Sigmoid colon (tissue), 7 donors: Measurements from ENCODE around the gene UBA52. TPM values are rescaled to one million over a fixed set of nuclear protein-coding genes. Genes with fewer than 3 reads are reported as not detected.

Experiments used
- DNase-seq: peaks from one replicate; pipeline ENCODE4 v3.0.0-alpha.2; 2019
- H3K27ac ChIP-seq, 4 donors: fragments of 200-600 bp; sonication (generic); one replicate each; pipeline ENCODE4 v1.5.1; 2016 to 2019; ENCODE audit warnings: mild to moderate bottlenecking in 1 of 4
- H3K27me3 ChIP-seq, 3 donors: fragments of 200-600 bp; sonication (generic); one replicate each; pipeline ENCODE4 v1.5.1; 2019; ENCODE audit warnings: mild to moderate bottlenecking in 1 of 3
- H3K36me3 ChIP-seq, 4 donors: fragments of 200-600 bp; sonication (generic); one replicate each; pipeline ENCODE4 v1.5.1; 2016 to 2019
- H3K4me1 ChIP-seq, 4 donors: fragments of 200-600 bp; sonication (generic); one replicate each; pipeline ENCODE4 v1.5.1; 2017 to 2019
- H3K4me3 ChIP-seq, 4 donors: fragments of 200-600 bp; sonication (generic); one replicate each; pipeline ENCODE4 v1.5.1; 2017 to 2019; ENCODE audit warnings: mild to moderate bottlenecking in 2 of 4, moderate library complexity in 1 of 4
- H3K9me3 ChIP-seq, 4 donors: fragments of 200-600 bp in 3 of 4; sonication (generic) in 3 of 4; one replicate each; pipeline versions ENCODE4 v1.5.1 to v1.6.1; 2013 to 2019
- EP300 ChIP-seq, 4 donors: sonication (generic); formaldehyde crosslinking; IDR thresholded peaks; one replicate each; pipeline ENCODE4 v1.6.1; 2017; ENCODE audit warnings: antibody characterized with exemption in 4 of 4
- POLR2A ChIP-seq, 2 donors: fragments of 450-650 bp; IDR thresholded peaks; one replicate each; pipeline ENCODE4 v1.6.1; 2016; ENCODE audit warnings: antibody characterized with exemption in 2 of 2, mild to moderate bottlenecking in 2 of 2, moderate library complexity in 2 of 2
- POLR2AphosphoS5 ChIP-seq, 4 donors: sonication (generic); formaldehyde crosslinking; IDR thresholded peaks; one replicate each; pipeline ENCODE4 v1.6.1; 2017; ENCODE audit warnings: antibody characterized with exemption in 4 of 4
- WGBS, 2 donors: extraction: QIAGEN DNeasy Blood & Tissue Kit; methylation state at CpG; one replicate each; pipeline ENCODE4 v1.1.7; 2013; 5-methylcytosine and 5-hydroxymethylcytosine counted together
- intact Hi-C: fragments of 100-400 bp; cut with DNase I; formaldehyde crosslinking; loops from one replicate; pipeline ENCODE4 v1.15.1; 2023
- polyA plus RNA-seq, 3 donors: library from polyadenylated mRNA; stranded (reverse); fragments of 200-250 nt; gene quantifications; one replicate each; pipeline ENCODE4 v1.2.3, GENCODE V29; 2013
- total RNA-seq, 4 donors: library from RNA; depleted of rRNA; stranded (reverse); fragments of >200 nt; gene quantifications; one replicate each; pipeline ENCODE4 v1.1.0, GENCODE V29; 2016
- TF ChIP-seq, protein P1 (sequence below), 4 experiments: fragments of 450-650 bp in 3 of 4; fragments of 200-600 bp in 1 of 4; IDR thresholded peaks; one replicate each; pipeline ENCODE4 v1.5.1; 2016 to 2019; ENCODE audit warnings: antibody characterized with exemption in 4 of 4, mild to moderate bottlenecking in 3 of 4, moderate library complexity in 2 of 4
- donor health status: healthy with polysubstance abuse.
- donor health status: Bipolar disorder and iron deficiency.
- donor health status: healthy.

UBA52 gene
- total and polyA plus RNA-seq, 7 donors: 450 to 1,720 (median 1,029) TPM

DNA sequence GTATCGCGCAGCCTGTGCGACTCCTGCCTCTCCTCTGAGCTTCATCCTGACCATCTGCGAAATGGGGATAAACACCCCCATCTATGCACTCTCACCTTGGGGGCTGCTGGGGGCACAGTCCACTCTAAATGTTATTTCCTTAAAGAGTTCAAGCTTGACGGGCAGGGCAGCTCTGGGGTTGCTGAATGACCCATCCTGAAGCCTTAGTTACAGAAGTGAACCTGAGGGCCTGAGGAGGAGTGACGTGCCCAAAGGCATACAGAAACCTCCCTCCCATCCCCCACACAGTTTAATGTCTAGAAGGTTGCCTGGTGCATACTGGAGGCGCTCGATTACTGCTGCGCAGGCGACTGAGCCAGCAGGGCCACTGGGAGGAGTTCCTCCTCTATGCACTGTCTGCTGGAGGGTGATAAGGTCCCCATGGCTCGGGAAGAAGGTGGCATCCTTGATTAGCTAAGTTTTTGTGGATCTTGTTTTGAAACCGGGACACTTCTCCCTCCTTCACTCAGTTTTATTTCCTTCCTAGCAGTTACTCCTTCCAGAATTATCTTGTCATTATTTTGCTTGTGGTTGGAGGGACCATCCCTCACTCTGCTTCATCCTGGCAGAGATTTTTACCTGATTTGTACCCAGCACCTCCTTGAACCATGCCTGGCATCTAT lies 27.7 kb upstream of the UBA52 start:
- Histone ChIP-seq H3K4me3 (peak overlapping the region; percentile 29 to 98 (median 88)), H3K27ac (peak overlapping the region; percentile 92 to 99 (median 94)), H3K36me3 (peaks cover 9 to 28% (median 14%) of the 10 kb centered on the region in 4 donors), H3K27me3 (no peaks in the 10 kb centered on the region), H3K9me3 (no peaks in the 10 kb centered on the region), H3K4me1 (peaks cover 0 to 18% (median 13%) of the 10 kb centered on the region in 4 donors)
- peak; percentile 78 for DNase-seq
- intact Hi-C loops: loop anchor here (2.0 kb wide), 1 partner anchor 21 kb away; the partner anchor contains the start of gene ELL
- TF ChIP-seq EP300 (IDR thresholded peaks at IDR 0.05) (no peak), POLR2AphosphoS5 (IDR thresholded peaks at IDR 0.05) (peak in 1 of 4 donors; percentile 10)
- WGBS, 2 donors: 2 to 4% methylated on average over 12 of the region's 12 CpGs

DNA sequence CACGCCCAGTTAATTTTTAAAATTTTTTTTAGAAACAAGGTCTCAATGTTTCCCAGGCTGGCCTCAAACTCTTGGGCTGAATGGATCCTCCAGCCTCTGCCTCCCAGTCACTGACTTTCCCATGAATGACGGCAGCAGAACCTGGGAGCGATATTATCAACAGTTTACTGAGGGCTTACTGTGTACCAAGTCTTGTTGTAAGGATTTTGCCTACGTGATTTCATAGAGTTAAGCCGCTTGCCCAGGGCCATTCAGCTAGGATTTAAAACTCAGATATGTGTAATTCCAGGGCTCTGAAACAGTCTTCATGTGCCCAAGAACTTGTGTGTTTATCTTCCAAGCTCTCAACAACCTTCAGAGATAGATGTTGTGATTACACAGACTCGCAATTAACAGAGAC lies 20.0 kb upstream of the UBA52 start:
- WGBS, 2 donors: 36 to 72% methylated on average over 6 of the region's 6 CpGs
- TF ChIP-seq POLR2AphosphoS5 (IDR thresholded peaks at IDR 0.05) (no peak), POLR2A (IDR thresholded peaks at IDR 0.05) (no peak), EP300 (IDR thresholded peaks at IDR 0.05) (no peak)
- TF ChIP-seq, protein P1, sequence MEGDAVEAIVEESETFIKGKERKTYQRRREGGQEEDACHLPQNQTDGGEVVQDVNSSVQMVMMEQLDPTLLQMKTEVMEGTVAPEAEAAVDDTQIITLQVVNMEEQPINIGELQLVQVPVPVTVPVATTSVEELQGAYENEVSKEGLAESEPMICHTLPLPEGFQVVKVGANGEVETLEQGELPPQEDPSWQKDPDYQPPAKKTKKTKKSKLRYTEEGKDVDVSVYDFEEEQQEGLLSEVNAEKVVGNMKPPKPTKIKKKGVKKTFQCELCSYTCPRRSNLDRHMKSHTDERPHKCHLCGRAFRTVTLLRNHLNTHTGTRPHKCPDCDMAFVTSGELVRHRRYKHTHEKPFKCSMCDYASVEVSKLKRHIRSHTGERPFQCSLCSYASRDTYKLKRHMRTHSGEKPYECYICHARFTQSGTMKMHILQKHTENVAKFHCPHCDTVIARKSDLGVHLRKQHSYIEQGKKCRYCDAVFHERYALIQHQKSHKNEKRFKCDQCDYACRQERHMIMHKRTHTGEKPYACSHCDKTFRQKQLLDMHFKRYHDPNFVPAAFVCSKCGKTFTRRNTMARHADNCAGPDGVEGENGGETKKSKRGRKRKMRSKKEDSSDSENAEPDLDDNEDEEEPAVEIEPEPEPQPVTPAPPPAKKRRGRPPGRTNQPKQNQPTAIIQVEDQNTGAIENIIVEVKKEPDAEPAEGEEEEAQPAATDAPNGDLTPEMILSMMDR (IDR thresholded peaks at IDR 0.05): no peak
- Histone ChIP-seq H3K4me1 (no peaks in the 10 kb centered on the region), H3K36me3 (no peaks in the 10 kb centered on the region), H3K27ac (no peak overlapping the region), H3K27me3 (no peaks in the 10 kb centered on the region), H3K9me3 (no peaks in the 10 kb centered on the region), H3K4me3 (no peak overlapping the region)
- intact Hi-C loops: no loop called here
- DNase-seq: no peak

DNA sequence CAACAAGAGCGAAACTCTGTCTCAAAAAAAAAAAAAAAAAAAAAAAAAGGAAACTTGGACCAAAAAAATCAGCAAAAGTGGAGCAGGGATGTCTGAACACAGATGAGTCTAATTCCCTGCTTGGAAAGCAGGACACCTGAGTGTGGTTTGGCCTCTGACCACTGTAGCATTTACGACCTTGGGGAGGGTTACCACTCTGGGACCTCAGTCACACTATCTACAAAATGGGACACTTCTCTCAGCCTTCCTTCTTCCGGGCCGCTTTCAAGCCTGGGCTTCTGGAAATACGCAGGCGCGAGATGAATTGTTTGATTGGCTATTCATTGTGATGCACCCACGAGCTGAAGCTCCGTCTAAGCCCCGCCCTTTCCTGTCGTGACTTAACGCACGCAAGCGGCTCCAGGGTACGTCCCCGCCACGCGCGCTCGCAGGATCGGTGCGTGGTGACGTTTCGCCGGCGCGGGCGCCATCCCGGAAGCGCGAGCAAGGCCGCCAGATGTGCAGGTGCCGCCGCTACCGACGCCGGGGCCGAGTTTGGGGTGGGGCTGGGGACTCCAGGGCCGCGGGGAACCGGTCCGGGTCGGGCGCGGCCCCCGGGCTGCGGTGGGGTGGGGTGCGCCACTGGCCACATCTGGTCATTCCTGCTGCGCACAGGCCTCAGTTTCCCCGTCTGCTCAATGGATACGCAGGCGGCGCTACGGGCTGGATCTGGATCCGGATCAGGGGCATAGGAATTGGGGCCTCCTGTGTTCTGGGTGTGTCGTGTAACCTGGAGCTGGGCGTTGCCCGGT lies 14.1 kb upstream of the UBA52 start, which contains the start of gene KXD1:
KXD1 (plus strand) TSS at position 460 of the 791 bp plus-strand sequence. CDS start 4,187 bp downstream, outside the sequence.
- Histone ChIP-seq H3K9me3 (no peaks in the 10 kb centered on the region), H3K4me3 (peak within 1 kb of the TSS; percentile 56 to 95 (median 77)), H3K27me3 (no peaks in the 10 kb centered on the region), H3K27ac (peak within 1 kb of the TSS; percentile 86 to 98 (median 92)), H3K4me1 (peaks cover 0 to 16% (median 7%) of the 10 kb centered on the region in 4 donors), H3K36me3 (peaks cover 0 to 12% (median 4%) of the 10 kb centered on the region in 4 donors)
- intact Hi-C loops: loop anchor here (1.0 kb wide), 1 partner anchor 35 kb away; the partner anchor contains the start of gene ELL
- DNase-seq: peak; percentile 99
- WGBS, 2 donors: 0 to 1% methylated on average over 58 of the region's 58 CpGs
- TF ChIP-seq POLR2A (IDR thresholded peaks at IDR 0.05) (peak; percentile 61 to 71), EP300 (IDR thresholded peaks at IDR 0.05) (peak in 2 of 4 donors; percentile 18 to 87), POLR2AphosphoS5 (IDR thresholded peaks at IDR 0.05) (peak; percentile 95 to 97 (median 96))
- TF ChIP-seq, protein P1 (IDR thresholded peaks at IDR 0.05): no peak

DNA sequence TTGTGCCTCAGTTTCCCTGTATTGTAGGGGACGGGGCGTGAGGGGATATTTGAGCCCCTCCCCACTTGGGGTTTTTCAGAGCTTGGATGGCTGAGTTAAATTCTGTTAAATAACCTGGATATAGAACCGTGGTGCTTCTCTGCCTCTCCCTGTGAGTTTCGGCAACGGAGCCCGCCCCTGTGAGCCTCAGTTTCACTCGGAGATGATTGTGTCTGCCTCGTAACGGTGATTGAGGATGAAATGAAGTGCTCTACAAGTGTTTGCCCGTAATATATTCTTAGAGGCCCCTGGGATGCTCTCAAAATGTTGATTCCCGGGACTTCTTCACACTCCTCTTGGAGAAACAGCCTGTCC lies 13.5 kb upstream of the UBA52 start:
- TF ChIP-seq, protein P1 (IDR thresholded peaks at IDR 0.05): no peak
- TF ChIP-seq POLR2A (IDR thresholded peaks at IDR 0.05) (no peak), EP300 (IDR thresholded peaks at IDR 0.05) (no peak), POLR2AphosphoS5 (IDR thresholded peaks at IDR 0.05) (no peak)
- peak overlapping the region; percentile 86 to 98 (median 92) for H3K27ac ChIP-seq
- peaks cover 0 to 18% (median 7%) of the 10 kb centered on the region in 4 donors for H3K36me3 ChIP-seq
- no peaks in the 10 kb centered on the region for H3K27me3 ChIP-seq
- H3K4me1 ChIP-seq: peaks cover 0 to 16% (median 7%) of the 10 kb centered on the region in 4 donors
- H3K4me3 ChIP-seq: peak overlapping the region; percentile 56 to 95 (median 77)
- intact Hi-C loops: no loop called here
- WGBS, 2 donors: 3 to 9% methylated on average over 11 of the region's 11 CpGs
- H3K9me3 ChIP-seq: no peaks in the 10 kb centered on the region
- no peak for DNase-seq

DNA sequence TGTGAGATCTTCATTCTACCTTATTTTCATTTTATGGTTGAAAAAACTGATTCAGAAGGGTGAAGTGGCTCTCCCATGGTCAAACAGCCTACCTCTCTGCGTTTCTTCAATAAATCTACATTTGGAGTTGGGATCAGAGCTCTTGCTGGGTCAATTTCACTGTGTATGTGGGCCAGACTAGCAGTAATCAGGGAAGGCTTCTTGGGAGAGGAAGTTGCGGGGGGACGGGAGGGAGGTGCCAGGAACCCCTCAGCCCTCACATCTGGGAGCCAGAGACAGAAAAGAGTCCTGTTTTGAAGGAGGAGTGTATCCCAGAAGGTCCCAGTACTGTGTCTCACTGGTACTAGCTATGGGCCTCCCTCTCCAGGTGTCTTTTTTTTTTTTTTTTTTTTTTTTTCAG lies 13.1 kb upstream of the UBA52 start:
- no peak for DNase-seq
- Histone ChIP-seq H3K4me3 (peak overlapping the region; percentile 56 to 95 (median 77)), H3K27ac (peak overlapping the region; percentile 86 to 98 (median 92)), H3K4me1 (peaks cover 0 to 16% (median 7%) of the 10 kb centered on the region in 4 donors), H3K9me3 (no peaks in the 10 kb centered on the region), H3K36me3 (peaks cover 0 to 22% (median 9%) of the 10 kb centered on the region in 4 donors), H3K27me3 (no peaks in the 10 kb centered on the region)
- TF ChIP-seq POLR2A (IDR thresholded peaks at IDR 0.05) (no peak), POLR2AphosphoS5 (IDR thresholded peaks at IDR 0.05) (no peak), EP300 (IDR thresholded peaks at IDR 0.05) (no peak)
- TF ChIP-seq, protein P1 (IDR thresholded peaks at IDR 0.05): no peak
- 54 to 68% methylated on average over 3 of the region's 3 CpGs for WGBS, 2 donors
- intact Hi-C loops: no loop called here
